Activated B cell treated with CpG ODN at 0.5 μM for 24 hours (primary cell): ENCODE data around the gene BDP1. TPM values are rescaled to one million over a fixed set of nuclear protein-coding genes. Genes with fewer than 3 reads are reported as not detected.
"Not testable (repeated sequence)": the region's sequence is repeated elsewhere in the genome, so short reads cannot be mapped to it uniquely, and the experiment has no call there.

Experiments
- ATAC-seq: fragments of 200-7000 bp; cut with Tn5 transposase; one replicate; pipeline ENCODE4 v1.10.0; 2021; ENCODE audit warnings: low read depth, mild to moderate bottlenecking, moderate library complexity
- CTCF ChIA-PET: fragments of 350-600 bp; sonication (Branson Sonifier 250); formaldehyde crosslinking; loops from one replicate; lab custom pipeline; 2021; ENCODE audit warnings: antibody characterized with exemption; lab: Charles Lee
- POLR2A ChIA-PET: fragments of 350-600 bp; sonication (Branson Sonifier 250); formaldehyde crosslinking; loops from one replicate; lab custom pipeline; 2021; ENCODE audit warnings: antibody characterized with exemption; lab: Charles Lee
- DNase-seq: peaks from one replicate; pipeline ENCODE4 v3.0.0; 2022
- H3K27ac Mint-ChIP-seq: one replicate; pipeline ENCODE4 v1.8.0; 2020; ENCODE audit warnings: mixed read lengths
- H3K27me3 Mint-ChIP-seq: one replicate; pipeline ENCODE4 v1.8.0; 2021; ENCODE audit warnings: mixed read lengths
- H3K36me3 Mint-ChIP-seq: one replicate; pipeline ENCODE4 v1.8.0; 2021; ENCODE audit warnings: low read depth, mixed read lengths
- H3K4me1 Mint-ChIP-seq: one replicate; pipeline ENCODE4 v1.8.0; 2021; ENCODE audit warnings: mixed read lengths
- H3K4me3 Mint-ChIP-seq: one replicate; pipeline ENCODE4 v1.8.0; 2020; ENCODE audit warnings: mild to moderate bottlenecking, mixed read lengths
- H3K9me3 Mint-ChIP-seq: one replicate; pipeline ENCODE4 v1.8.0; 2020; ENCODE audit warnings: mixed read lengths
- intact Hi-C: fragments of 100-400 bp; cut with micrococcal nuclease; formaldehyde crosslinking; loops from one replicate; pipeline ENCODE4 v1.15.1; 2024
- total RNA-seq: library from RNA; stranded (reverse); gene quantifications from 2 replicates; pipeline ENCODE4 v1.2.3, GENCODE V29; 2022
- TF ChIP-seq, protein P1 (sequence below): fragments of 200-600 bp; IDR thresholded peaks from one replicate; pipeline ENCODE4 v1.8.0; 2022; ENCODE audit warnings: antibody characterized with exemption, mild to moderate bottlenecking

The BDP1 gene
- total RNA-seq, 1 donor from 2014 or later: 50.4 TPM

DNA sequence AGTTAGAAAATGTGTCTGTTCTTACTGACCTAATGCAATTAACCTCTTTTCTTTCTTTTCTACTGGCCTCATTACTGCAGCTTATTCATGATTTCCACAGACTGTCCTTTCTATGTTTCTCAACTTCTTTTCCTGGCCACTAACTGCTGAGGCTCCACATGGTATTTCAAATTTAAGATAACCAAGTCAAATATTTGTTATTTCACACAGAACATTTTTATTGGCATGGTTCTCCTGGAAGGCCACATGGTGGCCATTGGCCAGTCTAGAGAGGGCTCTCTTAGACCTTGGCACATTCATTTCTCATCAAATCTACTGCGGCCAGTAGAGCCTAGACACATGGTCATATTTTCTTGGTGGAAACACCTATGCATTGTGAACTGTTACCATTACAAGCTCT, 13.9 kb upstream of the BDP1 start:
- H3K9me3 Mint-ChIP-seq, H3K4me3 Mint-ChIP-seq, H3K27ac Mint-ChIP-seq, DNase-seq, POLR2A ChIA-PET, intact Hi-C loops, H3K36me3 Mint-ChIP-seq, H3K4me1 Mint-ChIP-seq, CTCF ChIA-PET, ATAC-seq: not testable (repeated sequence)
- H3K27me3 Mint-ChIP-seq: peaks cover 18% of the 10 kb centered on the region

DNA sequence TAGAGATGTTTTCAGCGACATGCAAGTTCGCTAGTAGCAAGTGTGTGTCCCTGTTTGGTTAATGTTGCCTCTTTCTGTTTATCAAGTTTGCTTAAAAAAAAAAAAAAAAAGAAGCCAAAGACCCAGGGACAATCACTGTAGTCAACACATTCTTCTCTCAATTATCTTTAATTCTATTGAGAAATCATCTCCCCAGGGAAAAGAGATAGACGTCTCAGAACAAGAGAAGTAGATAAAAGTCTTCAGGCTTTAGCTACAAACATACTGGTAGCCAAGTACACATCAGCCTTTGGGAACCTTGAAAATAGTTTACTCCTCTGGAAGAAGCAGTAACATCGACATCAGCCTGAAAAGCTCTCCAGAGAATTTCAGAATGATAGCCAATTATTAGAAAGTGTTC, 11.6 kb upstream of the BDP1 start:
- intact Hi-C loops, DNase-seq, POLR2A ChIA-PET, CTCF ChIA-PET, ATAC-seq, H3K4me1 Mint-ChIP-seq, H3K4me3 Mint-ChIP-seq, H3K27ac Mint-ChIP-seq, H3K36me3 Mint-ChIP-seq, H3K9me3 Mint-ChIP-seq: not testable (repeated sequence)
- peaks cover 13% of the 10 kb centered on the region for H3K27me3 Mint-ChIP-seq

DNA sequence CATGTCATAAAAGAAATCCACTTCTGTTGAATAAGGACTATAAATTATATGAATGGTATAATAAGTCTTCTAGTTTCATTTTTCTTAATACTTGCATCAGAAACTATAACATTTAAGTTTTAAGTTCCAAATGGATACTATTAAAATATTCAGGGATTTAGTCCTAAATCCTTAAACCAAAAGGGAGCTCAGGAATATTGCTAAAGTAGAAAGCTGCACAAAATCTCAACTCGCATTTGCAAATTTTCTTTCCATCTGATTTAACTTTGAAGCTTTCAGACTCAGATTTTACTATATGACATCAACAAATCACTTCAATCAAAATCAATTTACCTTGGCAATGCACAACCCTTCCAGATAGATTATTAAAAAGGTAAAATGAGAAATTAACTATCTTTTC, 10.4 kb upstream of the BDP1 start:
- H3K27me3 Mint-ChIP-seq: peaks cover 13% of the 10 kb centered on the region
- CTCF ChIA-PET, intact Hi-C loops, H3K9me3 Mint-ChIP-seq, DNase-seq, H3K4me1 Mint-ChIP-seq, H3K27ac Mint-ChIP-seq, H3K4me3 Mint-ChIP-seq, H3K36me3 Mint-ChIP-seq, ATAC-seq, POLR2A ChIA-PET: not testable (repeated sequence)

DNA sequence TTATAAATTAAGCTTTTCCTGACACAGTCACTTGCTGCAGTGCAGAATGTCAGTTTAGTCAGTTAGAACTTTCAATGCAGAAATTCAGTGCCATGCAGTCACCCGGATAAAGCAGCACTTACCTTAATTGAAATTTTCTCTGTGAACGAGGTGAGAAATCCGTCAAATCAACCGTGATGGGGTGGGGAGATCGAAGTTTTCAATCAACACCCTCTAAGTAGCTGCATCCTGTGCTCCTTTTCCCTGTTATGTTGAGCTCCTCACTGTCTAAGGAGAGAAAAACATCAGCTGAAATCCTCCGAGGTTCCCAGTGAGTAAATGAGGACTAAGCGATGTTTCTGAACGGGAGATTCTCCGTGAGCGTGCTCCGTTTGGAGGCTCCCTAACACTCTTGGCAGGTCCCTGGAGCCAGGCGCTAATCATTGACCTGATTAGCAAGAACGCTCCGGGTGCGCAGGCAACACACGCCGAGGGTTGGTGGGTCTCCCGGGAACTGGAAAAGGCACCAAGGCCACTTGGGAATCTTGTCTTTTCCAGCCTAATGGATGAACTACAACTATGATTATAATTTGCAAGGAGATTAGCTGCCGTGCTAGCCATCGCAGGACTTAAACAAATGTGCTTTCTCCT, 9.8 kb upstream of the BDP1 start:
- H3K27ac Mint-ChIP-seq, ATAC-seq, DNase-seq, H3K4me1 Mint-ChIP-seq, H3K36me3 Mint-ChIP-seq, POLR2A ChIA-PET, H3K9me3 Mint-ChIP-seq, H3K4me3 Mint-ChIP-seq, intact Hi-C loops, CTCF ChIA-PET: not testable (repeated sequence)
- H3K27me3 Mint-ChIP-seq: peaks cover 14% of the 10 kb centered on the region

DNA sequence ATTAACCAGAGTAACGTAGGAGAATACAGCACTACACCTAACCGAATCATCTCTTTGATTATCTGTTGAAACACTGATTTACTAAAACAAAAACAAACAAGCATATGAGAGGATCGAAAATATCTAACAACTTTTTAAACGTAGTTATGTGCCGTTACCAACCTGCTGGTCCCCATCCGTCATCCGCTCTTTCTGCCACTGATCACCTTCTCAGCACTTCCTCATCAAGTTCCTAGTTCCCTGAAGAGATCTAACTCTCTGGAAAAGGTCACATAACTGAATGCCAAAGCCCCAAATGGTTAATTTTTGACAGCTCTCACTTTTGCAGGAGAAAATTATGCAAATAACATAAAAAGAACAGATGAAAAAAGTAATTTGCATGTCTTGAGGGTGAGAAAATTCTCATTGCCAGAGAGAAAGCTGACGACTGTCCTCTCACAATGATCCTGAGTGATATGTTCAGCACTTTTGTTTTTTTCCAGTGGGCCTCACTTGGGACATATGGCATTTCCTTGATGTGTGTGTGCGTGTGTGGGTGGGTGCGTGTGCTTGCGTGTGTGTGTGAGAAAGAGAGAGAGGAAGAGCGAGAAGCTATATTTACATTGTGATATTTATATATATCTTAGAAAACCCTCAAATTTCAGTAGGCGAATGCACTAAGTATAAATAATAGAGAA, 8.8 kb upstream of the BDP1 start:
- POLR2A ChIA-PET, H3K36me3 Mint-ChIP-seq, H3K27ac Mint-ChIP-seq, intact Hi-C loops, CTCF ChIA-PET, DNase-seq, H3K4me1 Mint-ChIP-seq, H3K9me3 Mint-ChIP-seq: not testable (repeated sequence)
- Mint-ChIP-seq H3K27me3 (peaks cover 14% of the 10 kb centered on the region), H3K4me3 (peak overlapping the region; percentile 63)
- ATAC-seq: peak; percentile 28

DNA sequence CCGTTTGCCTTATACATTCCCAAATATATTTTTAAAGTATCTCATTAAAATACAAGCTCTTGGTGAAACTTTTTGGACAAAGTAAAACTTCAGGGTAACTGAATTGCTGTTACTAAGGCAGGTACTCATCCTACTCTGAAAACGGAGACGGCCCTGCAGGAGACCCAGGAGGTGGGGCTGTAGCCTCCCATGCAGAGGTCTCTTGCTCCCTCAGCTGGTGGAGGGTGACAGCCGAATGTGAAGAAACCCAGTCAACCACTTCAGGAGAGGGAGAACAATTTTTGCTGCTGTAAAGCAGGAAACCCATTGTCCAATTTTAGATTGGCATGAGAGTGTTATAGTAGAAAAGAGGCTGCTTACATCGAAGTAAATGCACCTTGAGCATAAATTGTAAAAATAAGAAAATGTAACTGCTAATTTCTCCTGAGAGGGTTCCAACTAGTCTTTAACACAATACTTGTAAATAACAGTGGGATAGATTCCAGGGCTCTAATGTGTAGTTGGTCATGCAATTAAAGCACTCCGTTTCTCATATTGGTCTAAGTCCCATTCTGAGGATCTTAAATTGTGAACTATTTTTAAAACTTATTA, 8.1 kb upstream of the BDP1 start:
- H3K36me3 Mint-ChIP-seq, intact Hi-C loops, H3K27ac Mint-ChIP-seq, DNase-seq, POLR2A ChIA-PET, H3K4me1 Mint-ChIP-seq, CTCF ChIA-PET, H3K9me3 Mint-ChIP-seq: not testable (repeated sequence)
- peak overlapping the region; percentile 41 for H3K4me3 Mint-ChIP-seq
- ATAC-seq: peak; percentile 97
- H3K27me3 Mint-ChIP-seq: peaks cover 20% of the 10 kb centered on the region

DNA sequence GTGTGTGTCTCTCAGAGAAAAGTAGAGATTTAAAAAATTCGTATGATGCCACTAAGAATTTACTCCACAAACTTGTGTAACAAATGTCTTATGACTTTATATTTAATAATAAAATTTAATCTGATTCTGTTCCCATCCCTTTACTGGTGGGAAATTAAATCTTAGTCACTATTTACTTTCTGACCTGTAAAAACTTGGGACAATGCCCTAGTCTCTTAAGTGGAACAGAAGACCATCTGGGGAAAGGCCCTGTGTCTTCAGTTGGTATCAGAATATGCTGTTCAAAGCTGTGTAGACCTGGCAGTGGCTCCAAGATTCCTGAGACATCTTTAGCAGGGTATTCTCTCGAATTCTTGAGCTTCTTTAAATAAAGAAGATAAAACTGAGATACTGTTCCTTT, 2.6 kb upstream of the BDP1 start:
- intact Hi-C loops: no loop called here
- ChIA-PET CTCF (no interaction called here), POLR2A (interaction anchor here (0.7 kb wide), 1 partner anchor 854 kb away, joined by 5 read pairs; no protein-coding TSS in a partner anchor)
- DNase-seq: no peak
- Mint-ChIP-seq H3K4me3 (no peak overlapping the region), H3K4me1 (peaks cover 22% of the 10 kb centered on the region), H3K9me3 (no peaks in the 10 kb centered on the region), H3K27ac (no peak overlapping the region), H3K36me3 (peaks cover 8% of the 10 kb centered on the region), H3K27me3 (peaks cover 11% of the 10 kb centered on the region)
- TF ChIP-seq, protein P1, sequence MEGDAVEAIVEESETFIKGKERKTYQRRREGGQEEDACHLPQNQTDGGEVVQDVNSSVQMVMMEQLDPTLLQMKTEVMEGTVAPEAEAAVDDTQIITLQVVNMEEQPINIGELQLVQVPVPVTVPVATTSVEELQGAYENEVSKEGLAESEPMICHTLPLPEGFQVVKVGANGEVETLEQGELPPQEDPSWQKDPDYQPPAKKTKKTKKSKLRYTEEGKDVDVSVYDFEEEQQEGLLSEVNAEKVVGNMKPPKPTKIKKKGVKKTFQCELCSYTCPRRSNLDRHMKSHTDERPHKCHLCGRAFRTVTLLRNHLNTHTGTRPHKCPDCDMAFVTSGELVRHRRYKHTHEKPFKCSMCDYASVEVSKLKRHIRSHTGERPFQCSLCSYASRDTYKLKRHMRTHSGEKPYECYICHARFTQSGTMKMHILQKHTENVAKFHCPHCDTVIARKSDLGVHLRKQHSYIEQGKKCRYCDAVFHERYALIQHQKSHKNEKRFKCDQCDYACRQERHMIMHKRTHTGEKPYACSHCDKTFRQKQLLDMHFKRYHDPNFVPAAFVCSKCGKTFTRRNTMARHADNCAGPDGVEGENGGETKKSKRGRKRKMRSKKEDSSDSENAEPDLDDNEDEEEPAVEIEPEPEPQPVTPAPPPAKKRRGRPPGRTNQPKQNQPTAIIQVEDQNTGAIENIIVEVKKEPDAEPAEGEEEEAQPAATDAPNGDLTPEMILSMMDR: no peak
- ATAC-seq: no peak

DNA sequence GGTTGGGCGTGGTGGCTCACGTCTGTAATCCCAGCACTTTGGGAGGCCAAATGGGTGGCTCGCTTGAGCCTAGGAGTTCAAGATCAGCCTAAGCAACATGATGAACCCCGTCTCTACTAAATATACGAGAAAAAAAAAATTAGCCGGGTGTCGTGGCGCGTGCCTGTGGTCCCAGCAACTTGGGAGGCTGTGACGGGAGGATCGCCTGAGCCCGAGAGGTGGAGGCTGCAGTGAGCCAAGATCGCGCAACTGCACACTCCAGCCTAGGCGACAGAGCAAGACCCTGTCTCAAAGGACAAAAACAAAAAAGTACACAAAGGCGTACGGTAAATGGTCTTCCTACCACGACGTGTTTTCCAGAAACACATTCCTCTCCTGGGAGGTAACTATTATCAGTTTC, 538 bp upstream of the BDP1 start:
- DNase-seq: no peak
- peaks cover 11% of the 10 kb centered on the region for H3K27me3 Mint-ChIP-seq
- H3K27ac Mint-ChIP-seq: peak overlapping the region; percentile 97
- intact Hi-C loops: loop anchor here (5.0 kb wide), 3 partner anchors 852 to 1502 kb away; partner anchors contain the start of genes FCHO2, MRPS27 and PTCD2
- H3K9me3 Mint-ChIP-seq: no peaks in the 10 kb centered on the region
- ATAC-seq: no peak
- POLR2A ChIA-PET: interaction anchor here (1.4 kb wide), 1 partner anchor 132 kb away, joined by 11 read pairs; the partner anchor contains the start of gene MCCC2
- peak overlapping the region; percentile 97 for H3K4me3 Mint-ChIP-seq
- peaks cover 22% of the 10 kb centered on the region for H3K36me3 Mint-ChIP-seq
- CTCF ChIA-PET: no interaction called here
- TF ChIP-seq, protein P1: no peak
- H3K4me1 Mint-ChIP-seq: peaks cover 23% of the 10 kb centered on the region
